GM18868 (cell line): ENCODE data around the gene TAF1B.

Source experiments
- ATAC-seq: cut with Tn5 transposase; IDR thresholded peaks from one replicate; pipeline ENCODE4 v1.9.1; 2021; ENCODE audit warnings: mild to moderate bottlenecking, moderate library complexity; ENCODE audit not compliant: unreplicated experiment

The TAF1B gene

DNA sequence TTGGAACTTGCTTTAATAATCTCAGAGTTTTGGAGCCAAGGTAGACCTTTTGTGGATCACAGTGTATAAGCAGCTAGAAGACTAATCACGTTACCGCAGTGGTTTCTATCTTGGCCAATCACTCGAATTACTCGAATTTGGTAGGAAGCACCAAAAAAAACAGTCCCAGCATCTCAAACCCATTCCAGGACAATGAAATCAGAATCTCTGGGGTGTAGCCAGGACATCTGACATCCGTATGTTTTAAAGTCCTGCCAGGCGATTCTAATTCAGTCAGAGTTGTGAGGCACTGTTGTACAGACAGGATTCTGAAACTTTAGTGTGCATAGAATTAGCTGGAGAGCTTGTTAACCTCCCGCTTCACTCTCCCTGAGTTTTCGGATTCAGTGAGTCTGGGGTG is 139.0 kb downstream of the TAF1B start:
- no peak for ATAC-seq

GRCh38 chr2:9982891-9983290 is 139.6 kb downstream of the TAF1B start:
- ATAC-seq: no peak

DNA sequence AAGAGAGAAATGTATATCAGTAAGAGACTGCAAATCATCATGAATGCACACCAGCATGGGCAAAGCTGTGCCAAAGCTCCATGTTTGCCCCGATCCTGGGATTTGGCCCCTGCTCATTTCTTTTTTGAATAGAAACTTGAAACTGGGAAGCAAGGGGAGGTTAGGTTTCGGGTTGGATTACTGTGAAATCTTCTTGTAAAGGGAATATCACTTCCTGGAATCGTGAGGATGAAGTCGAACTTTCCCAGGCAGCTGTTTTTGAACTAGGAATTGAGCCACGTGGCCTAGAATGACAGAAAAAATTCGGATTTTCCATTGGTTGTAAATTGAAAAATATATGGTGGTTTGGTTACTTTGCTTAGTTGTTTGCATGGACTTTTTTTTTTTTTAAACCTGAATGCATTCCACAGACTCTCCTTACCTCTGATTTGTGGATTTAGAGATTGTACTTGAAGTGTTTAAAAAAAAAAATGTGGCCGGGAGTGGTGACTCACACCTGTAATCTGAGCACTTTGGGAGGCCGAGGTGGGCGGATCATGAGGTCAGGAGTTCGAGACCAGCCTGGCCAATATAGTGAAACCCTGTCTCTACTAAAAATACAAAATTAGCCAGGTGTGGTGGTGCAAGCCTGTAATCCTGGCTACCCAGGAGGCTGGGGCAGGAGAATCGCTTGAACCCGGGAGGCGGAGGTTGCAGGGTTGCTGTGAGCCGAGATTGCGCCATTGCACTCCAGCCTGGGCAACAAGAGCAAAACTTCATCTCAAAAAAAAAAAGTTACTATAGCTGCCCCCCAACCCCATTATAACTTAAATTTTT is 140.3 kb downstream of the TAF1B start:
- ATAC-seq: no peak
